PC-3 (cell line): Measurements from ENCODE around the gene SLC12A6. TPM values are rescaled to one million over a fixed set of nuclear protein-coding genes. Genes with fewer than 3 reads are reported as not detected.

Experiments
- ATAC-seq: fragments of 200-7000 bp; cut with Tn5 transposase; 2 replicates; pipeline ENCODE4 v1.9.1; 2020; ENCODE audit warnings: mild to moderate bottlenecking, moderate library complexity
- BruUV-seq: library from RNA; stranded (reverse); fragments of 400-500 nt; replicated peaks from 2 replicates; lab custom pipeline; 2021; lab: Mats Ljungman, UMichigan
- CTCF ChIA-PET: fragments of 300-600 bp; sonication (Branson Sonifier 250); formaldehyde crosslinking; loops from one replicate; lab custom pipeline; 2022; ENCODE audit warnings: antibody characterized with exemption; lab: Charles Lee
- POLR2A ChIA-PET: fragments of 300-600 bp; sonication (Branson Sonifier 250); formaldehyde crosslinking; loops from one replicate; lab custom pipeline; 2022; ENCODE audit warnings: antibody characterized with exemption; ENCODE audit not compliant: unreplicated experiment; lab: Charles Lee
- DNase-seq: peaks from one replicate; pipeline ENCODE4 v3.0.0-alpha.2; 2015
- H2AFZ ChIP-seq: fragments of 300-600 bp; sonication (generic); 2 replicates; pipeline ENCODE4 v1.6.0; 2016; ENCODE audit warnings: antibody characterized with exemption, low read length
- H3F3A ChIP-seq: fragments of 300-600 bp; sonication (generic); one replicate; pipeline ENCODE4 v1.6.0; 2017; ENCODE audit warnings: antibody characterized with exemption, low read length, control low read depth, mild to moderate bottlenecking; ENCODE audit not compliant: unreplicated experiment
- H3K27ac ChIP-seq: fragments of 300-600 bp; sonication (generic); 2 replicates; pipeline ENCODE4 v1.5.1; 2016; ENCODE audit warnings: mild to moderate bottlenecking, low read length
- H3K27me3 ChIP-seq: fragments of 300-600 bp; sonication (generic); 2 replicates; pipeline ENCODE4 v1.6.1; 2016; ENCODE audit warnings: low read length, mixed read lengths
- H3K36me3 ChIP-seq: fragments of 300-600 bp; sonication (generic); 2 replicates; pipeline ENCODE4 v1.6.1; 2016; ENCODE audit warnings: low read depth, mixed run types, low read length, mixed read lengths
- H3K4me1 ChIP-seq: fragments of 300-600 bp; sonication (generic); 2 replicates; pipeline ENCODE4 v1.5.1; 2016; ENCODE audit warnings: low read length; ENCODE audit not compliant: insufficient read depth
- H3K4me2 ChIP-seq: fragments of 300-600 bp; sonication (generic); 2 replicates; pipeline ENCODE4 v1.6.0; 2016; ENCODE audit warnings: low read length
- H3K4me3 ChIP-seq: fragments of 300-600 bp; sonication (generic); 2 replicates; pipeline ENCODE4 v1.5.1; 2016; ENCODE audit warnings: mild to moderate bottlenecking, low read length, mixed read lengths
- H3K79me2 ChIP-seq: fragments of 300-600 bp; sonication (generic); 2 replicates; pipeline ENCODE4 v1.6.1; 2017; ENCODE audit warnings: low read length, mixed read lengths
- H3K9ac ChIP-seq: fragments of 300-600 bp; sonication (generic); 2 replicates; pipeline ENCODE4 v1.6.0; 2016; ENCODE audit warnings: mild to moderate bottlenecking, low read length
- H3K9me2 ChIP-seq: fragments of 300-600 bp; sonication (generic); replicated peaks from 2 replicates; pipeline ENCODE4 v1.6.1; 2016; ENCODE audit warnings: mixed run types, low read length, mixed read lengths
- H3K9me3 ChIP-seq: fragments of 300-600 bp; sonication (generic); 2 replicates; pipeline ENCODE4 v1.6.1; 2016; ENCODE audit warnings: low read length, mixed read lengths
- H4K20me1 ChIP-seq: fragments of 300-600 bp; sonication (generic); 2 replicates; pipeline ENCODE4 v1.6.1; 2016; ENCODE audit warnings: low read length, mixed read lengths
- EZH2 ChIP-seq: fragments of 300-600 bp; sonication (generic); IDR thresholded peaks from one replicate; pipeline ENCODE4 v1.6.1; 2017; ENCODE audit warnings: antibody characterized with exemption, mild to moderate bottlenecking, low read length; ENCODE audit not compliant: unreplicated experiment
- EZH2phosphoT487 ChIP-seq: fragments of 300-600 bp; sonication (generic); IDR thresholded peaks from 2 replicates; pipeline ENCODE4 v1.6.1; 2018; ENCODE audit warnings: mild to moderate bottlenecking, antibody characterized with exemption, low read length, borderline replicate concordance
- intact Hi-C: fragments of 100-400 bp; cut with micrococcal nuclease; formaldehyde crosslinking; loops from 2 replicates; pipeline ENCODE4 v1.9.0; 2023
- total RNA-seq: library from RNA; depleted of rRNA; stranded (reverse); fragments of >200 nt; gene quantifications from 2 replicates; pipeline ENCODE4 v1.2.3, GENCODE V29; 2014
- TF ChIP-seq, protein P1 (sequence below): fragments of 300-600 bp; sonication (generic); conservative IDR thresholded peaks from 2 replicates; pipeline ENCODE4 v1.5.1; 2017; ENCODE audit warnings: antibody characterized with exemption, low read depth, mild to moderate bottlenecking, low read length

SLC12A6 gene
- total RNA-seq, 1 experiment from 2014 or later, result 22.9 TPM

- peaks cover 28% of the 10 kb centered on the region for H3K4me1 ChIP-seq
- no peaks in the 10 kb centered on the region for H3K9me2 ChIP-seq
- no peaks in the 10 kb centered on the region for H3K27me3 ChIP-seq
- H3K9me3 ChIP-seq, result no peaks in the 10 kb centered on the region
- POLR2A ChIA-PET, result interaction anchor here (0.6 to 1.0 kb wide), 4 partner anchors 9 to 140 kb away, joined by 3 to 5 read pairs (median 3); partner anchors contain the start of gene PGBD4
- DNase-seq (peak; percentile 57), ATAC-seq (peak; percentile 71)
- peaks cover 12% of the 10 kb centered on the region for H3F3A ChIP-seq
- CTCF ChIA-PET, result interaction anchor here (0.7 kb wide), 1 partner anchor 107 kb away, joined by 3 read pairs; no protein-coding TSS in a partner anchor
- TF ChIP-seq EZH2phosphoT487, result no peak
- no peaks in the 10 kb centered on the region for H3K79me2 ChIP-seq
- H3K9ac ChIP-seq, result peak overlapping the region; percentile 89
- H4K20me1 ChIP-seq, result no peaks in the 10 kb centered on the region
- H3K4me3 ChIP-seq, result no peak overlapping the region
- no TSS peak for BruUV-seq
- peak overlapping the region; percentile 99 for H3K27ac ChIP-seq
- H3K4me2 ChIP-seq, result peak overlapping the region; percentile 66
- H2AFZ ChIP-seq, result no peak overlapping the region
- no peaks in the 10 kb centered on the region for H3K36me3 ChIP-seq
- intact Hi-C loops, result loop anchor here (1.0 to 5.0 kb wide), 4 partner anchors 23 to 372 kb away; partner anchors contain the start of genes NOP10 and NUTM1
Observed at GRCh38 chr15:34216527-34217270, 120.9 kb downstream of the SLC12A6 start.

GRCh38 chr15:34214135-34214534, 123.4 kb downstream of the SLC12A6 start:
- Histone ChIP-seq H3K9me2 (no peaks in the 10 kb centered on the region), H3K79me2 (peaks cover 4% of the 10 kb centered on the region), H3K27me3 (no peaks in the 10 kb centered on the region), H4K20me1 (peaks cover 3% of the 10 kb centered on the region), H3K9me3 (no peaks in the 10 kb centered on the region), H3K9ac (no peak overlapping the region), H3K36me3 (no peaks in the 10 kb centered on the region), H3K4me3 (no peak overlapping the region), H3F3A (peaks cover 12% of the 10 kb centered on the region), H3K4me1 (peaks cover 28% of the 10 kb centered on the region), H2AFZ (no peak overlapping the region), H3K27ac (peak overlapping the region; percentile 4), H3K4me2 (no peak overlapping the region)
- POLR2A ChIA-PET, result no interaction called here
- DNase-seq (no peak), ATAC-seq (no peak)
- BruUV-seq, result no TSS peak
- TF ChIP-seq EZH2phosphoT487 (no peak), EZH2 (no peak)
- TF ChIP-seq, protein P1, sequence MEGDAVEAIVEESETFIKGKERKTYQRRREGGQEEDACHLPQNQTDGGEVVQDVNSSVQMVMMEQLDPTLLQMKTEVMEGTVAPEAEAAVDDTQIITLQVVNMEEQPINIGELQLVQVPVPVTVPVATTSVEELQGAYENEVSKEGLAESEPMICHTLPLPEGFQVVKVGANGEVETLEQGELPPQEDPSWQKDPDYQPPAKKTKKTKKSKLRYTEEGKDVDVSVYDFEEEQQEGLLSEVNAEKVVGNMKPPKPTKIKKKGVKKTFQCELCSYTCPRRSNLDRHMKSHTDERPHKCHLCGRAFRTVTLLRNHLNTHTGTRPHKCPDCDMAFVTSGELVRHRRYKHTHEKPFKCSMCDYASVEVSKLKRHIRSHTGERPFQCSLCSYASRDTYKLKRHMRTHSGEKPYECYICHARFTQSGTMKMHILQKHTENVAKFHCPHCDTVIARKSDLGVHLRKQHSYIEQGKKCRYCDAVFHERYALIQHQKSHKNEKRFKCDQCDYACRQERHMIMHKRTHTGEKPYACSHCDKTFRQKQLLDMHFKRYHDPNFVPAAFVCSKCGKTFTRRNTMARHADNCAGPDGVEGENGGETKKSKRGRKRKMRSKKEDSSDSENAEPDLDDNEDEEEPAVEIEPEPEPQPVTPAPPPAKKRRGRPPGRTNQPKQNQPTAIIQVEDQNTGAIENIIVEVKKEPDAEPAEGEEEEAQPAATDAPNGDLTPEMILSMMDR, result no peak
- CTCF ChIA-PET, result no interaction called here
- intact Hi-C loops, result no loop called here

DNA sequence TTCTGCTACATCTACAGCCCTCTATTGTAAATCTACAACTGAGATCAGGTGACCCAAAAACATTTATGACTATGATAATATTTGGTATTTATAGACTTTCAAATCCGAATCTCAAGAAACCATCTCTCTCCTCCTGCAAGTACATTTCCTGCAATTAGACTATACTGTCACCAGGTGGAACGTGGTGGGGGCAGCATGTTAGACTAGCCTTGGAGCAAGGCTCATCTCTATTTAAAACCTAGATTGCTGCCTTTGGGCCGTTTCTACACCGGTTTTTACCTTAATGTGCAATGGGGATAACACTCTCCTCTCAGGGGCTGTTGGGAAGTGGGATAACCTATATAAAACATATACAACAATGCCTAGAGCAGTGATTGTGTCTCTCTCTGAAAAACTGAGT, 123.9 kb downstream of the SLC12A6 start:
- H3K4me1 ChIP-seq, result peaks cover 28% of the 10 kb centered on the region
- peaks cover 9% of the 10 kb centered on the region for H3K79me2 ChIP-seq
- H3K36me3 ChIP-seq, result no peaks in the 10 kb centered on the region
- intact Hi-C loops, result no loop called here
- H3K9me2 ChIP-seq, result no peaks in the 10 kb centered on the region
- H3K4me3 ChIP-seq, result no peak overlapping the region
- POLR2A ChIA-PET, result interaction anchor here (0.6 kb wide), 1 partner anchor 254 kb away, joined by 3 read pairs; no protein-coding TSS in a partner anchor
- ATAC-seq, result no peak
- peaks cover 8% of the 10 kb centered on the region for H4K20me1 ChIP-seq
- DNase-seq, result no peak
- no peaks in the 10 kb centered on the region for H3K27me3 ChIP-seq
- CTCF ChIA-PET, result no interaction called here
- no peak overlapping the region for H3K4me2 ChIP-seq
- no peak overlapping the region for H2AFZ ChIP-seq
- H3K9me3 ChIP-seq, result no peaks in the 10 kb centered on the region
- peak overlapping the region; percentile 4 for H3K27ac ChIP-seq
- TF ChIP-seq, protein P1, result peak; percentile 40; the same call in 1 of the 2 replicates
- TF ChIP-seq EZH2phosphoT487, result no peak
- no TSS peak for BruUV-seq
- H3F3A ChIP-seq, result peaks cover 12% of the 10 kb centered on the region
- H3K9ac ChIP-seq, result no peak overlapping the region
